ENCODE measurements around the gene KCNG1.
"Not testable (repeated sequence)": the region's sequence is repeated elsewhere in the genome, so short reads cannot be mapped to it uniquely, and the experiment has no call there.

KCNG1 gene

GRCh38 chr20:50980851-50981713, 41.8 kb downstream of the KCNG1 start:
- H3K79me2 ChIP-seq (ENCODE audit: insufficient read depth, low read length) = no peaks in the 10 kb centered on the region
- H3K9ac ChIP-seq (ENCODE audit: low read depth, low read length, poor library complexity, severe bottlenecking) = no peak overlapping the region
- H3K4me2 ChIP-seq (ENCODE audit: low read depth, low read length, poor library complexity, severe bottlenecking) = no peak overlapping the region
- no peaks in the 10 kb centered on the region for H3K9me3 ChIP-seq (ENCODE audit: insufficient read depth, low read depth, low read length)
- no peaks in the 10 kb centered on the region for H3K4me1 ChIP-seq (ENCODE audit: insufficient read depth, low read length, poor library complexity, severe bottlenecking)
- H3K9me2 ChIP-seq (replicated peaks; ENCODE audit: low read depth, low read length) = no peaks in the 10 kb centered on the region
- H3F3A ChIP-seq (ENCODE audit: low read depth) = no peaks in the 10 kb centered on the region
- no peak overlapping the region for H3K4me3 ChIP-seq (ENCODE audit: low read length, poor library complexity, severe bottlenecking)
- H4K20me1 ChIP-seq (ENCODE audit: insufficient read depth, low read length, poor library complexity, severe bottlenecking) = no peaks in the 10 kb centered on the region
- no peak for TF ChIP-seq EZH2phosphoT487 (IDR thresholded peaks at IDR 0.05; ENCODE audit: borderline replicate concordance)
- TF ChIP-seq, protein P1, sequence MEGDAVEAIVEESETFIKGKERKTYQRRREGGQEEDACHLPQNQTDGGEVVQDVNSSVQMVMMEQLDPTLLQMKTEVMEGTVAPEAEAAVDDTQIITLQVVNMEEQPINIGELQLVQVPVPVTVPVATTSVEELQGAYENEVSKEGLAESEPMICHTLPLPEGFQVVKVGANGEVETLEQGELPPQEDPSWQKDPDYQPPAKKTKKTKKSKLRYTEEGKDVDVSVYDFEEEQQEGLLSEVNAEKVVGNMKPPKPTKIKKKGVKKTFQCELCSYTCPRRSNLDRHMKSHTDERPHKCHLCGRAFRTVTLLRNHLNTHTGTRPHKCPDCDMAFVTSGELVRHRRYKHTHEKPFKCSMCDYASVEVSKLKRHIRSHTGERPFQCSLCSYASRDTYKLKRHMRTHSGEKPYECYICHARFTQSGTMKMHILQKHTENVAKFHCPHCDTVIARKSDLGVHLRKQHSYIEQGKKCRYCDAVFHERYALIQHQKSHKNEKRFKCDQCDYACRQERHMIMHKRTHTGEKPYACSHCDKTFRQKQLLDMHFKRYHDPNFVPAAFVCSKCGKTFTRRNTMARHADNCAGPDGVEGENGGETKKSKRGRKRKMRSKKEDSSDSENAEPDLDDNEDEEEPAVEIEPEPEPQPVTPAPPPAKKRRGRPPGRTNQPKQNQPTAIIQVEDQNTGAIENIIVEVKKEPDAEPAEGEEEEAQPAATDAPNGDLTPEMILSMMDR (conservative IDR thresholded peaks at IDR 0.05; ENCODE audit: low read length) = peak; percentile 92
- no peaks in the 10 kb centered on the region for H3K36me3 ChIP-seq (ENCODE audit: insufficient read depth, low read length)
- no peaks in the 10 kb centered on the region for H3K27me3 ChIP-seq (ENCODE audit: insufficient read depth, low read length, poor library complexity, severe bottlenecking)
- H2AFZ ChIP-seq (ENCODE audit: low read length) = no peak overlapping the region

DNA sequence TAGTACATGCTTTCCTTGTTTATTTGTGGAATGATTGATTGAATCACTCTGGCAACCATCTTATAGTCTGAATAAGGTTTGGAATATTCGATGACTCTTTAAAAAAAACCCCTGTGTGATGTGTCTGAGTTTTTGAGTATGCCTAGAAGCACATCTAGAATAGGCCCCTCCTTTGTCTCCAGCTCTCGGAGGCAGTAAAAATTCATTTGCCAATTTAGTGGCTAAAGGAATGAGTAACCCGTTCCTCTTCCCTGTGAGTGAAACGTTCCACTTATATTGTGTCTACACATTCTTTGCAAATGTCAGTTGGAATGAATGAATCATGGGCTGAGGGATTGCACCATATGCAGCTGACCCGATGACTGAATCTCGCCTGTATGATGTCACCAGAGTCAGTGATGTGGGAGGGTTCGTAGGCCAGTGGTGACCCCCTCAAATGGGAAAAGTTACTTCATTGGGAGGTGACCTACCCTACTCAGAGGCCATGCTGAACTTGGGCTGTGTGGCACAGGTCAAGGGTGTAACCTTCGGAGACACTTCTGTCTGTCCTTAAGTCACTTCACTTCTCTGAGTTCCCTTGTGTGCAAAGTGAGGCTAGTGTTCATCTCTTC, 42.7 kb downstream of the KCNG1 start:
- Histone ChIP-seq H3K4me1 (ENCODE audit: insufficient read depth, low read length, poor library complexity, severe bottlenecking) (no peaks in the 10 kb centered on the region), H3K27me3 (ENCODE audit: insufficient read depth, low read length, poor library complexity, severe bottlenecking) (no peaks in the 10 kb centered on the region), H3K4me2 (ENCODE audit: low read depth, low read length, poor library complexity, severe bottlenecking) (no peak overlapping the region), H2AFZ (ENCODE audit: low read length) (no peak overlapping the region), H3F3A (ENCODE audit: low read depth) (no peaks in the 10 kb centered on the region), H3K79me2 (ENCODE audit: insufficient read depth, low read length) (no peaks in the 10 kb centered on the region), H3K9me3 (ENCODE audit: insufficient read depth, low read depth, low read length) (no peaks in the 10 kb centered on the region), H3K9ac (ENCODE audit: low read depth, low read length, poor library complexity, severe bottlenecking) (no peak overlapping the region), H3K4me3 (ENCODE audit: low read length, poor library complexity, severe bottlenecking) (no peak overlapping the region), H3K9me2 (replicated peaks; ENCODE audit: low read depth, low read length) (no peaks in the 10 kb centered on the region), H3K36me3 (ENCODE audit: insufficient read depth, low read length) (no peaks in the 10 kb centered on the region), H4K20me1 (ENCODE audit: insufficient read depth, low read length, poor library complexity, severe bottlenecking) (no peaks in the 10 kb centered on the region)
- TF ChIP-seq EZH2phosphoT487 (IDR thresholded peaks at IDR 0.05; ENCODE audit: borderline replicate concordance) = no peak
- TF ChIP-seq, protein P1 (conservative IDR thresholded peaks at IDR 0.05; ENCODE audit: low read length) = no peak

DNA sequence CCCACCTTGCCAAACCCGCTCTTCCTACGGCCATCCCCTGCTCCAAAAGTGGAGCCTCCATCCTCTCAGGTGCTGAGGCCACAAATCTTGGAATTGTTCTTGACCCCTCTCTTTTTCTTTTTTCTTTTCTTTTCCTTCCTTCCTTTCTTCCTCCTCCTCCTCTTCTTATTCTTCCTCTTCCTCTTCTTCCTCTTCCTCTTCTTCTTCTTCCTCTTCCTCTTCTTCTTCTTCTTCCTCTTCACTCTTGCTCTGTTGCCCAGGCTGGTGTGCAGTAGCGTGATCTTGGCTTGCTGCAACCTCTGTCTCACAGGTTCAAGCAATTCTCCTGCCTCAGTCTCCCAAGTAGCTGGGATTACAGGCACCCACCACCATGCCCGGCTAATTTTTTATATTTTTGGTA, 44.4 kb downstream of the KCNG1 start:
- not testable (repeated sequence) for H3K9me3 ChIP-seq (ENCODE audit: insufficient read depth, low read depth, low read length); H2AFZ ChIP-seq (ENCODE audit: low read length); H3K9me2 ChIP-seq (replicated peaks; ENCODE audit: low read depth, low read length); H3K36me3 ChIP-seq (ENCODE audit: insufficient read depth, low read length); H3F3A ChIP-seq (ENCODE audit: low read depth); H3K4me3 ChIP-seq (ENCODE audit: low read length, poor library complexity, severe bottlenecking); H4K20me1 ChIP-seq (ENCODE audit: insufficient read depth, low read length, poor library complexity, severe bottlenecking); H3K27me3 ChIP-seq (ENCODE audit: insufficient read depth, low read length, poor library complexity, severe bottlenecking); H3K4me1 ChIP-seq (ENCODE audit: insufficient read depth, low read length, poor library complexity, severe bottlenecking); H3K79me2 ChIP-seq (ENCODE audit: insufficient read depth, low read length); H3K9ac ChIP-seq (ENCODE audit: low read depth, low read length, poor library complexity, severe bottlenecking); H3K4me2 ChIP-seq (ENCODE audit: low read depth, low read length, poor library complexity, severe bottlenecking)
